ENCODE measurements around the gene CEBPZOS.

Gene CEBPZOS

GRCh38 chr2:37232131-37232933 is 36.0 kb downstream of the CEBPZOS start:
- DNase-seq (ENCODE audit: low read depth) = peak; percentile 3

GRCh38 chr2:37243435-37243834 is 47.1 kb downstream of the CEBPZOS start:
- DNase-seq (ENCODE audit: low read depth) = no peak

GRCh38 chr2:37244017-37244416 is 47.7 kb downstream of the CEBPZOS start:
- DNase-seq (ENCODE audit: low read depth) = no peak

GRCh38 chr2:37244755-37245154 is 48.5 kb downstream of the CEBPZOS start:
- DNase-seq (ENCODE audit: low read depth) = no peak

- no peak for DNase-seq (ENCODE audit: low read depth)
Observed at GRCh38 chr2:37246205-37246604, 49.9 kb downstream of the CEBPZOS start.

- no peak for DNase-seq (ENCODE audit: low read depth)
Observed at GRCh38 chr2:37250869-37251740, 54.8 kb downstream of the CEBPZOS start.

Measured in HS-5 (cell line).